Sigmoid colon (tissue), 7 donors: ENCODE measurements around the gene MAP3K15. TPM values are rescaled to one million over a fixed set of nuclear protein-coding genes. Genes with fewer than 3 reads are reported as not detected.

Experiments
- DNase-seq: peaks from one replicate; pipeline ENCODE4 v3.0.0-alpha.2; 2019
- H3K27ac ChIP-seq, 4 donors: fragments of 200-600 bp; sonication (generic); one replicate each; pipeline ENCODE4 v1.5.1; 2016 to 2019; ENCODE audit warnings: mild to moderate bottlenecking in 1 of 4
- H3K27me3 ChIP-seq, 3 donors: fragments of 200-600 bp; sonication (generic); one replicate each; pipeline ENCODE4 v1.5.1; 2019; ENCODE audit warnings: mild to moderate bottlenecking in 1 of 3
- H3K36me3 ChIP-seq, 4 donors: fragments of 200-600 bp; sonication (generic); one replicate each; pipeline ENCODE4 v1.5.1; 2016 to 2019
- H3K4me1 ChIP-seq, 4 donors: fragments of 200-600 bp; sonication (generic); one replicate each; pipeline ENCODE4 v1.5.1; 2017 to 2019
- H3K4me3 ChIP-seq, 4 donors: fragments of 200-600 bp; sonication (generic); one replicate each; pipeline ENCODE4 v1.5.1; 2017 to 2019; ENCODE audit warnings: mild to moderate bottlenecking in 2 of 4, moderate library complexity in 1 of 4
- H3K9me3 ChIP-seq, 4 donors: fragments of 200-600 bp in 3 of 4; sonication (generic) in 3 of 4; one replicate each; pipeline versions ENCODE4 v1.5.1 to v1.6.1; 2013 to 2019
- EP300 ChIP-seq, 4 donors: sonication (generic); formaldehyde crosslinking; IDR thresholded peaks; one replicate each; pipeline ENCODE4 v1.6.1; 2017; ENCODE audit warnings: antibody characterized with exemption in 4 of 4
- POLR2A ChIP-seq, 2 donors: fragments of 450-650 bp; IDR thresholded peaks; one replicate each; pipeline ENCODE4 v1.6.1; 2016; ENCODE audit warnings: antibody characterized with exemption in 2 of 2, mild to moderate bottlenecking in 2 of 2, moderate library complexity in 2 of 2
- POLR2AphosphoS5 ChIP-seq, 4 donors: sonication (generic); formaldehyde crosslinking; IDR thresholded peaks; one replicate each; pipeline ENCODE4 v1.6.1; 2017; ENCODE audit warnings: antibody characterized with exemption in 4 of 4
- WGBS, 2 donors: extraction: QIAGEN DNeasy Blood & Tissue Kit; methylation state at CpG; one replicate each; pipeline ENCODE4 v1.1.7; 2013; 5-methylcytosine and 5-hydroxymethylcytosine counted together
- intact Hi-C: fragments of 100-400 bp; cut with DNase I; formaldehyde crosslinking; loops from one replicate; pipeline ENCODE4 v1.15.1; 2023
- polyA plus RNA-seq, 3 donors: library from polyadenylated mRNA; stranded (reverse); fragments of 200-250 nt; gene quantifications; one replicate each; pipeline ENCODE4 v1.2.3, GENCODE V29; 2013
- total RNA-seq, 4 donors: library from RNA; depleted of rRNA; stranded (reverse); fragments of >200 nt; gene quantifications; one replicate each; pipeline ENCODE4 v1.1.0, GENCODE V29; 2016
- TF ChIP-seq, protein P1 (sequence below), 4 experiments: fragments of 450-650 bp in 3 of 4; fragments of 200-600 bp in 1 of 4; IDR thresholded peaks; one replicate each; pipeline ENCODE4 v1.5.1; 2016 to 2019; ENCODE audit warnings: antibody characterized with exemption in 4 of 4, mild to moderate bottlenecking in 3 of 4, moderate library complexity in 2 of 4
- donor health status: healthy with polysubstance abuse.
- donor health status: Bipolar disorder and iron deficiency.
- donor health status: healthy.

The MAP3K15 gene
- total and polyA plus RNA-seq, 7 donors: 0.14 to 0.69 (median 0.15) TPM; not detected in 4

DNA sequence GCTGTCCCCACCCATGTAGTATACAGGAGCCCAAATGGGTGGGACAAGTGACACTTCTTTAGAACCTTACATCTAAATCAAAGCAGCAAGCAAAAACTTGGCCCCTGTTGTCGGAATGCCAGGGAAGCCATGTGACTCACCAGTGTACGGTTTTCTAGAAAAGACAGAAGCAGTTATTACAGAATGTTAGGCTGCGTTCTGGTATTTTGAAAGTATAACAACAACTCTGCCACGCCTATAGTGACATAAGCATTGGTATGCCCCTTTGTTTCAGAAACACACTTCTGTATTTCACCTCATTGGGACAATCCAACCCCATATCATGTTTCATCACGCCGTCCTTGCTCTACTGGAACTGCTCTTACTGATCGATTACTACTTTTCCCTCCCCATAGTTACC is 156.8 kb downstream of the MAP3K15 start:
- peak; percentile 24 for DNase-seq
- Histone ChIP-seq H3K4me1 (no peaks in the 10 kb centered on the region), H3K36me3 (peaks cover 0 to 86% (median 19%) of the 10 kb centered on the region in 4 donors), H3K27me3 (no peaks in the 10 kb centered on the region), H3K4me3 (no peak overlapping the region), H3K9me3 (no peaks in the 10 kb centered on the region), H3K27ac (no peak overlapping the region)
- 86 to 91% methylated on average over 7 of the region's 7 CpGs for WGBS, 2 donors
- no peak for TF ChIP-seq POLR2AphosphoS5 (IDR thresholded peaks at IDR 0.05)
- TF ChIP-seq, protein P1, sequence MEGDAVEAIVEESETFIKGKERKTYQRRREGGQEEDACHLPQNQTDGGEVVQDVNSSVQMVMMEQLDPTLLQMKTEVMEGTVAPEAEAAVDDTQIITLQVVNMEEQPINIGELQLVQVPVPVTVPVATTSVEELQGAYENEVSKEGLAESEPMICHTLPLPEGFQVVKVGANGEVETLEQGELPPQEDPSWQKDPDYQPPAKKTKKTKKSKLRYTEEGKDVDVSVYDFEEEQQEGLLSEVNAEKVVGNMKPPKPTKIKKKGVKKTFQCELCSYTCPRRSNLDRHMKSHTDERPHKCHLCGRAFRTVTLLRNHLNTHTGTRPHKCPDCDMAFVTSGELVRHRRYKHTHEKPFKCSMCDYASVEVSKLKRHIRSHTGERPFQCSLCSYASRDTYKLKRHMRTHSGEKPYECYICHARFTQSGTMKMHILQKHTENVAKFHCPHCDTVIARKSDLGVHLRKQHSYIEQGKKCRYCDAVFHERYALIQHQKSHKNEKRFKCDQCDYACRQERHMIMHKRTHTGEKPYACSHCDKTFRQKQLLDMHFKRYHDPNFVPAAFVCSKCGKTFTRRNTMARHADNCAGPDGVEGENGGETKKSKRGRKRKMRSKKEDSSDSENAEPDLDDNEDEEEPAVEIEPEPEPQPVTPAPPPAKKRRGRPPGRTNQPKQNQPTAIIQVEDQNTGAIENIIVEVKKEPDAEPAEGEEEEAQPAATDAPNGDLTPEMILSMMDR (IDR thresholded peaks at IDR 0.05): no peak
- intact Hi-C loops: no loop called here

DNA sequence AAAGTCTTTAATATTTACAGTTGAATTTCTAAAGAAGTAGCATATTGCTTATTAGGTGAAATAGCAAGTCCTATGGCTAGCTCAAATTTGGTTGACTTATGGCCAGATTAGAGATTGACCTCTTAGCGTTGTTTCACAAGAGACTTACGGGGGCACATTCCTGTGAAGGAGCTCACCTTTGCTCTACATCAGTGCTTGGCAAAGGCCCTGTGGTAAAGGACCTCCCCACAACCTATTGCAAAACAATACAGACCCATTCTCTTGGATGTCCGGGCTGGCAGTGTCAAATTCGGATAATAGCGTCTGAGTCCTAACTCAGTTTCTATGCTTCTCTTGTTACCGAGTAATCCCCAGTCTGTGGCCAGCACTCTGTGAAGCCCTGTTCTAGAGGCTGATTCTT is 160.7 kb downstream of the MAP3K15 start:
- no peaks in the 10 kb centered on the region for H3K4me1 ChIP-seq
- peaks cover 0 to 98% (median 25%) of the 10 kb centered on the region in 4 donors for H3K36me3 ChIP-seq
- H3K27me3 ChIP-seq: no peaks in the 10 kb centered on the region
- DNase-seq: no peak
- WGBS, 2 donors: 95% methylated on average over 6 of the region's 6 CpGs
- H3K4me3 ChIP-seq: no peak overlapping the region
- intact Hi-C loops: no loop called here
- no peak for TF ChIP-seq POLR2AphosphoS5 (IDR thresholded peaks at IDR 0.05)
- no peak for TF ChIP-seq EP300 (IDR thresholded peaks at IDR 0.05)
- TF ChIP-seq, protein P1 (IDR thresholded peaks at IDR 0.05): no peak
- no peak for TF ChIP-seq POLR2A (IDR thresholded peaks at IDR 0.05)
- no peak overlapping the region for H3K27ac ChIP-seq
- no peaks in the 10 kb centered on the region for H3K9me3 ChIP-seq

DNA sequence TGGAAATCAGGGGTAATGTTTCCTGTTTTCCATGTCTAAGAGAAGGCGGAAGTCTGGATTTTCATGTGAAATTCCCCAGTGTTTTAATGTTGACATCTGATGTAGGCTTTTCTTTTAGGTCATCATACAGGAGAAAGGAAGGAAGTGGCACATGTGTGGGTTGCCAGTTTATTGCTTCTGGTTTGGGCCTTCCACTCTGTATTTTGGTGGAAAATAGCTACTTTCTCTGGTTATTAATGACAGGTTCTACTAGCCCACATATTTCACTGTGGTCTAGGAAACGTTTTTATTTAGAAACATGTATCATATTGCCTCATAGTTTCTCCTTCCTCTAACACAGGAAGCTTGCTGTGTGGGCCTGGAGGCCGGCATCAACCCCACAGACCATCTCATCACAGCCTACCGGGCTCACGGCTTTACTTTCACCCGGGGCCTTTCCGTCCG is 164.3 kb downstream of the MAP3K15 start:
- 61 to 86% methylated on average over 8 of the region's 8 CpGs for WGBS, 2 donors
- Histone ChIP-seq H3K27me3 (no peaks in the 10 kb centered on the region), H3K36me3 (peaks cover 0 to 63% (median 11%) of the 10 kb centered on the region in 4 donors), H3K4me3 (no peak overlapping the region), H3K27ac (no peak overlapping the region), H3K9me3 (no peaks in the 10 kb centered on the region), H3K4me1 (no peaks in the 10 kb centered on the region)
- DNase-seq: peak; percentile 15
- intact Hi-C loops: no loop called here
- TF ChIP-seq, protein P1 (IDR thresholded peaks at IDR 0.05): no peak
- TF ChIP-seq POLR2AphosphoS5 (IDR thresholded peaks at IDR 0.05) (no peak), POLR2A (IDR thresholded peaks at IDR 0.05) (no peak)

DNA sequence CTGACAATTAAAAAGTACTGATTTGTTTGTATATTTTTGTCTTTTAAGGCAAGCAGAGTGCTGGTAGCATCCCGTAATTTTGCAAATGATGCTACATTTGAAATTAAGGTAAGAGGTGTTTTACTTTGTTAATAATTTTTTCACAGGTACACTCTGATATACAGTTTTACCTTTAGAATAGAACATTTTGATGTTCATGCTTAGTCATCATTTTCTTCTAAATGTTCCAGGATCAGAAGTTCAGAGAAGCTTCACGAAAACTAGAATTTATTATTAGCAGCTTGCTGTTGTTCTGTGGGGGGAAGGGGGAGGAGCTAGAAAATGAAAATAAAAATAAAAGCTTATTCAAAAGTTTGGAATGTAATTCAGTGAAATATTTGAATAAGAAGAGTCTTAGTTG is 166.0 kb downstream of the MAP3K15 start:
- TF ChIP-seq, protein P1 (IDR thresholded peaks at IDR 0.05): no peak
- TF ChIP-seq EP300 (IDR thresholded peaks at IDR 0.05): no peak
- no peak for TF ChIP-seq POLR2AphosphoS5 (IDR thresholded peaks at IDR 0.05)
- TF ChIP-seq POLR2A (IDR thresholded peaks at IDR 0.05): no peak
- 90 to 91% methylated on average over 2 of the region's 2 CpGs for WGBS, 2 donors
- no peaks in the 10 kb centered on the region for H3K27me3 ChIP-seq
- DNase-seq: no peak
- H3K9me3 ChIP-seq: no peaks in the 10 kb centered on the region
- H3K4me1 ChIP-seq: peaks cover 0 to 11% (median 7%) of the 10 kb centered on the region in 4 donors
- no peak overlapping the region for H3K27ac ChIP-seq
- H3K36me3 ChIP-seq: peaks cover 0 to 46% (median 7%) of the 10 kb centered on the region in 4 donors
- H3K4me3 ChIP-seq: no peak overlapping the region
- intact Hi-C loops: loop anchor here (10.0 kb wide), 3 partner anchors 364 to 674 kb away; partner anchors contain the start of genes PHKA2 and RS1

DNA sequence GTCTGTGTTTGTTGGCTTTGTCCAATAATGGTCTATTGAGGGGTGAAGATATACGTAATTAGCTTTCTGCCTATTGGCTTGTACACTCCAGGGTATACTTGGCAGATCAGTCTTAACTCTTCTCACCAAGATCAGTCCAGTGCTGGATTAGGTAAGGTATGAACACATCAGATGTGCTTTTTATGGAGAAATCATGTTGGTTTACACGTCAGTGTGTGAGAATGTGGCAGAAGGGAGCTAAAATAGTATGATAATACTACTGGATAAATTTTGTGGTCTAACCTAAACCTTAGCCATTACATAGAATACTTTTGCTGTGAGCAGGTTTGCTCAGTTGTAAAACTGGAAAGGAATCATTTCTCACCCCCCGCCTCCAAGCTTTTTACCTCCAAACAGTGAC is 167.4 kb downstream of the MAP3K15 start:
- intact Hi-C loops: loop anchor here (10.0 kb wide), 3 partner anchors 363 to 673 kb away; partner anchors contain the start of genes PHKA2 and RS1
- no peak overlapping the region for H3K27ac ChIP-seq
- H3K36me3 ChIP-seq: peaks cover 0 to 34% (median 3%) of the 10 kb centered on the region in 4 donors
- DNase-seq: no peak
- no peaks in the 10 kb centered on the region for H3K27me3 ChIP-seq
- H3K4me1 ChIP-seq: peaks cover 0 to 11% (median 9%) of the 10 kb centered on the region in 4 donors
- no peak for TF ChIP-seq EP300 (IDR thresholded peaks at IDR 0.05)
- no peak for TF ChIP-seq POLR2A (IDR thresholded peaks at IDR 0.05)
- TF ChIP-seq POLR2AphosphoS5 (IDR thresholded peaks at IDR 0.05): no peak
- TF ChIP-seq, protein P1 (IDR thresholded peaks at IDR 0.05): no peak
- no peaks in the 10 kb centered on the region for H3K9me3 ChIP-seq
- WGBS, 2 donors: 76 to 85% methylated on average over 3 of the region's 3 CpGs
- no peak overlapping the region for H3K4me3 ChIP-seq
